GM19468 (cell line): ENCODE data around the gene ARHGEF28.

Source experiments
- ATAC-seq: cut with Tn5 transposase; IDR thresholded peaks from one replicate; pipeline ENCODE4 v1.9.1; 2021; ENCODE audit warnings: mild to moderate bottlenecking, moderate library complexity, moderate number of reproducible peaks; ENCODE audit not compliant: unreplicated experiment; ENCODE audit errors: extremely low read depth

ARHGEF28 gene

GRCh38 chr5:73727470-73727869 lies 101.5 kb downstream of the ARHGEF28 start:
- ATAC-seq: no peak

DNA sequence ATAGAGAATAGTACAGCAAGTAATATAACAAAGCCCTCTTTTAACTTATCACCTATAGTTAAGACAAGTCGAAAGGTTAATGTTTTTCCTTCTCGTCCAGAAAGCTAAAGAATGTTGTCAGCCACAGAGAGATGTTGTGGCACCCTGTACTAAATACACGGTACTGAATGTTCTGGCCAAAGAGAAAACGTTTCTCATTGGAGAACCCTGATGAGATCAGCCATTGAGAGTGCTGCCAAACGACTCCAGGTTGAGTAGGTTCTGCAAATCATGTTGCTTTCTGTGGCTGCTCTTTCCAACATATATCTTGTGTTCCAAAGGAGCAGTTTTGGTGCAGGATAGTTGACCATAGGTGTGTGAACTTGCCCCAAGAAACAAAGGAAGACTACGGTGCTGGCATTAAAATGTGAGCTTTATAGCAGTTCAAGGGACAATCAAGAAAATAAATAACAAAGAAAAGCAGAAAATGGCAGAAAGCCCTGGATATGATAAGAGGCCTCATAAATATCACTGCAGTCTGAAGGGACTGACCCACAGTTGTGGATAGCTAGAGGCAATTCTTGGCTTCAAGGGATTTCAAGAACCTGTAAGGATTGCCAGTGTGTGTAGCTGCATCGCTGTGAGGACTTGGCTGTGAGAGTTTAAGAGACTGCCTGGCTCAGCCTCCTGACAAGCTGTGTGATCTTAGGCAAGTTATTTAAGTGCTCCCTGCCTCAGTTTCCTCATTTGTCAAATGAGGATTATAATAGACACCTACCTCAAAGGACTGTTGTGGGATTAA lies 102.7 kb downstream of the ARHGEF28 start:
- ATAC-seq: no peak

GRCh38 chr5:73729329-73729728 lies 103.3 kb downstream of the ARHGEF28 start:
- no peak for ATAC-seq

DNA sequence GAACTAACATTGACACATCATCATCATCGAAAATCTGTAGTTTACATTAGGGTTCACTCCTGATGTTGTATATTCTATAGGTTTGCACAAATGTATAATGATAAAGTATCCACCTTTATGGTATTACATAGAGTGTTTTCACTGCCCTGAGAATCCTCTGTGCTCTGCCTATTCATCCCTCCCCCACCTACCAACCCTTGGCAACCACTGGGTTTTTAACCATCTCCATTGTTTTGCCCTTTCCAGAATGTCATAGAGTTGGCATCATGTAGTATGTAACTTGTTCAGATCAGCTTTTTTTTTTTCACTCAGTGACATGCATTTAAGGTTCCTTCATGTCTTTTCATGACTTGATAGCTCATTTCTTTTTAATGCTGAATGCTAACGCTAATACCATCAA lies 106.0 kb downstream of the ARHGEF28 start:
- no peak for ATAC-seq

- no peak for ATAC-seq
These were observed 107.2 kb downstream of the ARHGEF28 start for GRCh38 chr5:73733219-73733618.

GRCh38 chr5:73735032-73735734 lies 109.2 kb downstream of the ARHGEF28 start:
- no peak for ATAC-seq

DNA sequence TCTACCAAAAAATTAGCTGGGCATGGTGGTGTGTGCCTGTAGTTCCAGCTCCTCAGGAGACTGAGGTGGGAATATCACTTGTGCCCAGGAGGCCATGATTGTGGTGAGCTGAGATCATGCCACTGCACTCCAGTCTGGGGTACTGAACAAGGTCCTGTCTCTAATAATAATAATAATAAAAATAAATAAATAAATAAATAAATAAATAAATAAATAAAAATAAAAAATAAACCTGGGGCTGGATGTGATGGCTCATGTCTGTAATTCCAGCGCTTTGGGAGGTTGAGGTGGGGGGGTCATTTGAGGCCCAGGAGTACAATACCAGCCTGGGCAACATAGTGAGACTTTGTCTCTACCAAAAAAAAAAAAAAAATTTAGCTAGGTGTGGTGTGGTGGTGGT lies 113.7 kb downstream of the ARHGEF28 start:
- ATAC-seq: no peak

GRCh38 chr5:73740274-73740790 lies 114.3 kb downstream of the ARHGEF28 start:
- ATAC-seq: no peak

DNA sequence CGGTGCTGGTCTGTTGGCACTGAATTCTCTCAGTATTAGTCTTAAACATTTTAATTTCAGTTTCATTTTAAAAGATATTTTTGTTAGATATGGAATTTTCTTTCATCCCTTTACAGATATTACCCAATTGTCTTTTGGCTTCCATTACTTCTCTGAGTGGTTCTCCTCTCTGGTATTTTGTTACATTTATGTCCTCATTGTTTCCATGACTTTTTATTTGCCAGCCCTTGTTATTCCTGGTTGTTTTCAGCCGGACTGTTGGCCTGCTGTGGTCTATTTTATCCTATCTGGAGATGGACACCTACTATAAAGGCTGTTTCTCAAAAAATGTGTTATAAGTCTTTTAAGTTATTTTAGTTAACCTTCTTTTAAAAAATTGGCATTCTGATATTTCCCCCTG lies 117.2 kb downstream of the ARHGEF28 start:
- ATAC-seq: no peak

GRCh38 chr5:73745836-73746235 lies 119.8 kb downstream of the ARHGEF28 start:
- no peak for ATAC-seq

GRCh38 chr5:73746608-73747007 lies 120.6 kb downstream of the ARHGEF28 start:
- no peak for ATAC-seq

DNA sequence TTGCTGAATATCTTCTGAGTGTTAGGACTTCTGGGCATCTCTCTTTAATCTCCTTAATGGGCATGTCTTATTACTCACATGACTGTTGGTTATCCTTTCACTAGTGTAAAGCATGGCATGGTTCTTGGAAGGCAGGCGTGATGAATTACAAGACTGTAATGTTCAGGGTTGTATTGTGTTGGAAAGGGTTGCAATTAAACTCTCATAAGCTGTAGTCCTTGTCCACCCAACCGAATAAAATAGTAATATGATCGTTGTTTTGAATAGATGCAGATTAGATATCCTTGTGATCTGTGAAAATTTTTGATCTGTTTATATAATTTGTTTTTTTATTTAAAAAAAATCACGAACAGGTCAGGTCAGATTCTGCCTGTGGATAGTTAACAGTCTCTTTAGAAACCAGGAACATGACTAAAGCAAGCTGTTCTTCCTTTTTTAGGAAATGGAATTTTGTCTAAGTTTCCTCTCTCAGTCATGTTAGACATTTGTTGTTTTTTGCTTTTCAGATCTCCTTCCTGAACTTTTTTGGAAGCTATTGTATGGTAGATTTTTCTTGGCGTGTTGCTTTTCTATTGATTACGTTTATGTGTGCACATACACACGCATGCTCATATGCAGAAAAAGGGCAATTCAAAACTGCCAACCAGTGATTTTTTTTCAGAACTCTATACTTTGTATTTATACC lies 121.8 kb downstream of the ARHGEF28 start:
- ATAC-seq: no peak

DNA sequence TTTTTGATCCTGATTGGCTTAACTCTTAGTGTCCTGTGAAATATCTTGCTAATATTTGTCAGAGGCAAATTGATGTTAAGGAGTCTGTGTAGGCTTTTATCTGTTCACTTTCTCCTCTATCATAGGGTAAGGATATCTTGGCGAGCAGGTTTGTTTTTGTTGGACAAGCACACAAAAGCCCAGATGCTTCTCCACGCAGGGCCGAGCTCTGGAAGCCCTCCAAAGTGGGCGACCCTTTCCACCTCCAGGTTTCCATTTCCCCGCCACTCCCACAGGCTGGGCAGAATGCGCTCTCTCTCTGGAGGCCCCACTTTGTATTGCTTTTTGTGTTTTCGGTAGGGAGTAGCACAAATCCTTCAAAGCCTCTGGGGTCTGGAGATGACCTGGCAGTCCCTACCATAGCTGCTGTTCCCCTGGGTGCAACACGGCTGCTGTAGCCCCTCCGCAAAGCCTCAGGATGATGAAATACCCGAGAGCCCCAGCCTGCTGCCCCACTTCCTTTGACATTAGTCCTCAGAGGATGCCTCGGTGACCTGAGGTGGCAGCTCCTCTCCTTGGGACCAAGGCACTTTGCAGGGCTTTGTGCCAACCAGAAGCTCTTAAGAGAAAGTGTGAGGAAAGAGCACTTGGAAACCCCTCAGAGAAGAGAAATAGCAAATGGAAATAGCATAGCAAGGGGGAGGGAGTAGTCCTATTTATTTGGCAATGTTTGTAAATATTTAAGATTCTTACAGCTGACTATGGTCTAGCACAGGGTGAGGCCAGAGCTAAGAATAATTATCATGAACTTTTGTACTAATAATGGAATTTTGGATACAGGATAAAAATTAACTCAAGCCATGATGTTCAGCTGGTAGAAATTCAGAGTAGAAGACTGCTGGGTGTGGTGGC lies 122.8 kb downstream of the ARHGEF28 start:
- no peak for ATAC-seq

DNA sequence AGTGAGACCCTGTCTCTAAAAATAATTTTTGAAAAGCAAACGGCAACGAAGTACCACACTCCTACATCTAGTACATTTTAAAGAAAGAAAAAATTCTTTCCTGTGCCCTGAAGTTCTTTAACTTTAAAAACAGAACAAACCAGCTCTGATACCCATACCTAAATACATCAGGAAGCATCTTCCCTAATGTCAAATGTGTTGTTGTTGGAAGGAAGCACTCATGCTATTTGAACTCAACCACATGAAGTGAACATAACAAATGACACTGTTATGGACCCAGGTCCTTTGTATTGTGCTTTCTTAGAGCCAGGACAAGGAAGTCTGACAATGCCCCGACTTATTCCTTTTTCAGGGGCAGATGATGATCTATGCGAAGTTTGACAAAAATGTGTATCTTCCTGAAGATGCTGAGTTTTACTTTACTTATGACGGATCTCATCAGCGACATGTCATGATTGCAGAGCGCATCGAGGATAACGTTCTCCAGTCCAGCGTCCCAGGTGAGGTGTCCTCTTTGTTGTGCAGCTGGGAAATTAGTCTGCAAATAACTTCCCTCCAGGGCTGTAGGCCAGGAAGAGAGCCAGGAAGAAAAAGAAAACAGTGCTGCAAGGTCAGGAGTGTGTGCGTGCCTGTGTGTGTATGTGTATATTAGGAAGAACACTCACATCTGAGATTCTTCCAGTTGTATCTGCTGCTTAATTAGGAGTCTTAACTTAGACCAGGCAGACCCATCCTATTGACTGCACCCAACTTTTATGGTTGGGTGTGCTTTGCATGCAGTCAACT lies 123.7 kb downstream of the ARHGEF28 start:
- no peak for ATAC-seq

DNA sequence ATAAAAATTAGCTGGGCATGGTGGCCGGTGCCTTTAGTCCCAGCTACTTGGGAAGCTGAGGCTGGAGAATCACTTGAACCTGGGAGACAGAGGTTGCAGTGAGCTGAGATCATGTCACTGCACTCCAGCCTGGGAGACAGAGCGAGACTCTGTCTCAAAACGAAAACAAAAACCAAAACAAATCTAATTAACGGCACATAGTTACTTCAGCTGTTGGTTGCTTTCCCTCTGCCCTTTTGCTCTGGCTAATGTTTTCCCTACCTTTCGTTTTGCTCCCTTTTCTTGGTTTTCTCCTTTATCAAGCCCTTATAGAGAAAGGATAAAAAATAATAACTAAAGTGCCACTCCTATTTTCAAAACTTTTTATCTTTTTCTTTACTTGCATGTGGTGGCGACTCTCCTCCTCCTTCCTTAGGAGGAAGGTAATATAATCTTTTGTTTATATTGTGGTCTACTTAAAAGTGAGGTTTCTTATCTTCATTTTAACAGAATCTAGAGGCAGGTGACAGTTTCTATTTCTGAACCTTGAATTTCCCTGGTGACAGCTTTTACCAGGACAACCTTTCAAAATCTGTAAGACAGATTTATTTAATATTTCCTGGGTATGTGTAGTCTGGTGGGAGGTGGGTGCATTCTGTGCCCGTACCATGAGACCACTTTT lies 125.4 kb downstream of the ARHGEF28 start:
- no peak for ATAC-seq

DNA sequence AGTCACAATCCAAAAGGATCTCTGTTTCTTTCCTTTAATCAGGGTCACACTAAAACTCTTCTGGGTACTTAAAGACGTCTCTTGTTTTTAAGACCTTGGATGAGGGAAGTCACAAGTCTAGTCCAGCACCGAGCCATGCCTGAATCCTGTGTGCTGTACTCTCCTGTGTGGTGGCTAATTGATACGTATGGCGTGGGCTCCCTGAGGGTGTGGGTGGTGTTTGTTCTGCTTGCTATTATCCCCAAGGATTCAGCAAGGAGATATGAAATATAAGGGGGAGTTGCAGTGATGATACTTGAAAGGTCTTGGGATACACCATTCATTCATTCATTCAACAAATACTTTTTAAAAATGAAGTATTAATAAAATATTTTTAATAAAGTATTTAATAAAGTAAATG lies 128.3 kb downstream of the ARHGEF28 start:
- no peak for ATAC-seq

DNA sequence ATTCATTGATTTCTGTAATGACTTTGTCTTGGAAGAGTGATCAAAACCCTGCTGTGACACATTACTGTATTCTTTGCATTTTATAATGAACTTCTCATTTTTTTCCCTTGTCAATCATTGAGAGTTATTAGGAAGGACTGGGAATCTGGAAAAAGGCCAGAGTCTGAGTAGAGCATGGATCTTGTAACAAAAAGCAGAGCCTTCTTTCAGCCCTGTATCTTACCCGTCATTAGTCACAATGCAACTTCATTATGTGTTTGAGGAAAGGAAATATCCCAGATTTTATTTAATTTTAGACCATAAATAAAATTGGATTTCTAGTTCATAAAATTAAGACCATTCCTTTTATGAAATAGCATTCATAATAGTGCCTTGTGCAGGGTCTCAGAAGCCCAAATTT lies 131.4 kb downstream of the ARHGEF28 start:
- ATAC-seq: no peak

GRCh38 chr5:73759771-73760170 lies 133.8 kb downstream of the ARHGEF28 start:
- no peak for ATAC-seq
